HFFc6 (cell line): ENCODE data around the gene FOXL1. TPM values are rescaled to one million over a fixed set of nuclear protein-coding genes. Genes with fewer than 3 reads are reported as not detected.

ENCODE experiments used
- DNase-seq: peaks from one replicate; pipeline ENCODE4 v3.0.0-alpha.2; 2018
- H3K27ac Mint-ChIP-seq: 2 replicates; pipeline ENCODE4 v1.8.0; 2020; ENCODE audit warnings: mild to moderate bottlenecking, mixed read lengths
- H3K27me3 Mint-ChIP-seq: 2 replicates; pipeline ENCODE4 v1.8.0; 2021; ENCODE audit warnings: mild to moderate bottlenecking, moderate library complexity, mixed read lengths; ENCODE audit not compliant: insufficient read depth
- H3K36me3 Mint-ChIP-seq: 2 replicates; pipeline ENCODE4 v1.8.0; 2021; ENCODE audit warnings: low read depth, mixed read lengths
- H3K4me1 Mint-ChIP-seq: 2 replicates; pipeline ENCODE4 v1.8.0; 2020; ENCODE audit warnings: low read depth, mixed read lengths
- H3K4me3 Mint-ChIP-seq: 2 replicates; pipeline ENCODE4 v1.8.0; 2020; ENCODE audit warnings: mild to moderate bottlenecking, moderate library complexity, mixed read lengths
- H3K9me3 Mint-ChIP-seq: 2 replicates; pipeline ENCODE4 v1.8.0; 2020; ENCODE audit warnings: mild to moderate bottlenecking, mixed read lengths
- CTCF ChIP-seq: fragments of 200-600 bp; sonication (generic); IDR thresholded peaks from 2 replicates; pipeline ENCODE4 v1.5.0; 2021; ENCODE audit warnings: antibody characterized with exemption, mild to moderate bottlenecking
- total RNA-seq, 6 experiments: library from RNA; stranded (reverse); fragmentation: NEBNext Ultra II Directional; extraction: Animal tissue kit (Norgen Biotek cat#: 25700); gene quantifications; 2 replicates in 1 of 6; 3 replicates in 5 of 6; pipeline ENCODE4 v1.2.3, GENCODE V29; 2021

FOXL1 gene
- total RNA-seq, 6 experiments from 2014 or later = 20.2 to 25.3 (median 21.6) TPM

GRCh38 chr16:86537486-86537885 is 40.9 kb upstream of the FOXL1 start:
- H3K4me3 Mint-ChIP-seq = no peak overlapping the region
- H3K4me1 Mint-ChIP-seq = no peaks in the 10 kb centered on the region
- H3K27me3 Mint-ChIP-seq = no peaks in the 10 kb centered on the region; the same call in 1 of the 2 replicates
- DNase-seq = no peak
- no peak for TF ChIP-seq CTCF
- H3K9me3 Mint-ChIP-seq = no peaks in the 10 kb centered on the region
- no peak overlapping the region for H3K27ac Mint-ChIP-seq
- H3K36me3 Mint-ChIP-seq = peaks cover 16% of the 10 kb centered on the region

GRCh38 chr16:86538196-86538780 is 40.1 kb upstream of the FOXL1 start:
- no peak overlapping the region for H3K4me3 Mint-ChIP-seq
- H3K36me3 Mint-ChIP-seq = peaks cover 15% of the 10 kb centered on the region; the same call in 1 of the 2 replicates
- no peak for DNase-seq
- H3K27me3 Mint-ChIP-seq = no peaks in the 10 kb centered on the region; the same call in 1 of the 2 replicates
- H3K9me3 Mint-ChIP-seq = no peaks in the 10 kb centered on the region
- H3K27ac Mint-ChIP-seq = no peak overlapping the region
- H3K4me1 Mint-ChIP-seq = no peaks in the 10 kb centered on the region
- TF ChIP-seq CTCF = no peak

- Mint-ChIP-seq H3K4me1 (no peaks in the 10 kb centered on the region), H3K27me3 (no peaks in the 10 kb centered on the region; the same call in 1 of the 2 replicates), H3K4me3 (no peak overlapping the region), H3K9me3 (no peaks in the 10 kb centered on the region), H3K36me3 (peaks cover 33% of the 10 kb centered on the region), H3K27ac (no peak overlapping the region)
- no peak for TF ChIP-seq CTCF
- DNase-seq = no peak
Measured at GRCh38 chr16:86540894-86541293, 37.5 kb upstream of the FOXL1 start.

- no peak for TF ChIP-seq CTCF
- Mint-ChIP-seq H3K4me1 (no peaks in the 10 kb centered on the region), H3K36me3 (peaks cover 33% of the 10 kb centered on the region), H3K27ac (no peak overlapping the region), H3K4me3 (no peak overlapping the region), H3K27me3 (no peaks in the 10 kb centered on the region; the same call in 1 of the 2 replicates), H3K9me3 (no peaks in the 10 kb centered on the region)
- DNase-seq = no peak
Measured at GRCh38 chr16:86541560-86541959, 36.8 kb upstream of the FOXL1 start.

- Mint-ChIP-seq H3K36me3 (peaks cover 36% of the 10 kb centered on the region), H3K27me3 (no peaks in the 10 kb centered on the region), H3K9me3 (no peaks in the 10 kb centered on the region), H3K4me3 (no peak overlapping the region), H3K27ac (no peak overlapping the region), H3K4me1 (no peaks in the 10 kb centered on the region)
- no peak for TF ChIP-seq CTCF
- no peak for DNase-seq
Measured at GRCh38 chr16:86542756-86543750, 35.3 kb upstream of the FOXL1 start.
